Lower leg skin (tissue), 4 donors: ENCODE measurements around the gene CXCL16. TPM values are rescaled to one million over a fixed set of nuclear protein-coding genes. Genes with fewer than 3 reads are reported as not detected.
"Not testable (repeated sequence)": the region's sequence is repeated elsewhere in the genome, so short reads cannot be mapped to it uniquely, and the experiment has no call there.

ENCODE experiments used
- DNase-seq, 2 donors: peaks; one replicate each; pipeline ENCODE4 v3.0.0-alpha.2; 2019; ENCODE audit warnings: low spot score in 2 of 2
- H3K4me3 ChIP-seq: fragments of 200-600 bp; sonication (generic); 2 replicates; pipeline ENCODE4 v1.5.1; 2017; ENCODE audit warnings: mild to moderate bottlenecking, low read depth; ENCODE audit not compliant: poor library complexity, severe bottlenecking
- POLR2A ChIP-seq, 2 donors: fragments of 450-650 bp; IDR thresholded peaks; one replicate each; pipeline ENCODE4 v1.6.1; 2016 to 2017; ENCODE audit warnings: antibody characterized with exemption in 2 of 2, mild to moderate bottlenecking in 1 of 2, moderate library complexity in 1 of 2
- WGBS, 2 donors: methylation state at CpG; one replicate each; pipeline ENCODE4 v1.1.5; 2018; 5-methylcytosine and 5-hydroxymethylcytosine counted together
- intact Hi-C: fragments of 100-400 bp; cut with DNase I; formaldehyde crosslinking; loops from one replicate; pipeline ENCODE4 v1.15.0; 2023; ENCODE audit warnings: low total_unique reads
- total RNA-seq, 4 donors: library from RNA; depleted of rRNA; stranded (reverse); fragments of >200 nt; gene quantifications; one replicate each; pipeline ENCODE4 v1.1.0, GENCODE V29; 2016
- TF ChIP-seq, protein P1 (sequence below), 3 donors: fragments of 450-650 bp; IDR thresholded peaks; one replicate each; pipeline ENCODE4 v1.5.1; 2016; ENCODE audit warnings: antibody characterized with exemption in 3 of 3, mild to moderate bottlenecking in 3 of 3, moderate library complexity in 2 of 3

Gene CXCL16
- total RNA-seq, 4 donors from 2014 or later, result 25.0 to 28.1 (median 25.5) TPM

- no peak overlapping the region for H3K4me3 ChIP-seq
- intact Hi-C loops, result no loop called here
- 74 to 75% methylated on average over 10 of the region's 10 CpGs for WGBS, 2 donors
- no peak for DNase-seq
- TF ChIP-seq POLR2A (IDR thresholded peaks at IDR 0.05), result no peak
Observed at GRCh38 chr17:4719146-4719545, 20.6 kb downstream of the CXCL16 start.

DNA sequence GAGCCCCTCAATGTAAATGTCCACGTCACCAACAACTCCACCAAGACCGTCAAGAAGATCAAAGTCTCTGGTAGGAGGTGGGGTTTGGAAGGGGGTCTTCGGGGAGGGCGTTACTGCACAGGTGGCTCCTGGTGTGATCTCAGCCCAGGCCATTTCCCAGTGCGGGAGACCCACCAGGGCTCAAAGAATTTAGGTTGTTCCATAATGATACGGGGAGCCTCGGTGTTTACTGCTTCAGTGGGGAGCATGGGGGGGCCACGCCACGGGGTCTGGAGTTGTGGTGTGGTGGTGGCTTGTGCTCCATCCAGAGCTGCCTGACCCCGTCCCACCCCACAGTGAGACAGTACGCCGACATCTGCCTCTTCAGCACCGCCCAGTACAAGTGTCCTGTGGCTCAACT lies 21.5 kb downstream of the CXCL16 start:
- intact Hi-C loops, result no loop called here
- TF ChIP-seq POLR2A (IDR thresholded peaks at IDR 0.05), result no peak
- TF ChIP-seq, protein P1, sequence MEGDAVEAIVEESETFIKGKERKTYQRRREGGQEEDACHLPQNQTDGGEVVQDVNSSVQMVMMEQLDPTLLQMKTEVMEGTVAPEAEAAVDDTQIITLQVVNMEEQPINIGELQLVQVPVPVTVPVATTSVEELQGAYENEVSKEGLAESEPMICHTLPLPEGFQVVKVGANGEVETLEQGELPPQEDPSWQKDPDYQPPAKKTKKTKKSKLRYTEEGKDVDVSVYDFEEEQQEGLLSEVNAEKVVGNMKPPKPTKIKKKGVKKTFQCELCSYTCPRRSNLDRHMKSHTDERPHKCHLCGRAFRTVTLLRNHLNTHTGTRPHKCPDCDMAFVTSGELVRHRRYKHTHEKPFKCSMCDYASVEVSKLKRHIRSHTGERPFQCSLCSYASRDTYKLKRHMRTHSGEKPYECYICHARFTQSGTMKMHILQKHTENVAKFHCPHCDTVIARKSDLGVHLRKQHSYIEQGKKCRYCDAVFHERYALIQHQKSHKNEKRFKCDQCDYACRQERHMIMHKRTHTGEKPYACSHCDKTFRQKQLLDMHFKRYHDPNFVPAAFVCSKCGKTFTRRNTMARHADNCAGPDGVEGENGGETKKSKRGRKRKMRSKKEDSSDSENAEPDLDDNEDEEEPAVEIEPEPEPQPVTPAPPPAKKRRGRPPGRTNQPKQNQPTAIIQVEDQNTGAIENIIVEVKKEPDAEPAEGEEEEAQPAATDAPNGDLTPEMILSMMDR (IDR thresholded peaks at IDR 0.05), result no peak
- WGBS, 2 donors, result 93 to 94% methylated on average over 11 to 13 of the region's 13 CpGs
- H3K4me3 ChIP-seq, result no peak overlapping the region
- no peak for DNase-seq

- no peak for DNase-seq
- no peak overlapping the region for H3K4me3 ChIP-seq
- 88 to 90% methylated on average over 17 of the region's 17 CpGs for WGBS, 2 donors
- intact Hi-C loops, result no loop called here
- TF ChIP-seq POLR2A (IDR thresholded peaks at IDR 0.05), result no peak
- TF ChIP-seq, protein P1 (IDR thresholded peaks at IDR 0.05), result no peak
Observed at GRCh38 chr17:4717791-4718190, 21.9 kb downstream of the CXCL16 start.

GRCh38 chr17:4716081-4716480 lies 23.6 kb downstream of the CXCL16 start:
- TF ChIP-seq, protein P1 (IDR thresholded peaks at IDR 0.05), result no peak
- TF ChIP-seq POLR2A (IDR thresholded peaks at IDR 0.05), result no peak

DNA sequence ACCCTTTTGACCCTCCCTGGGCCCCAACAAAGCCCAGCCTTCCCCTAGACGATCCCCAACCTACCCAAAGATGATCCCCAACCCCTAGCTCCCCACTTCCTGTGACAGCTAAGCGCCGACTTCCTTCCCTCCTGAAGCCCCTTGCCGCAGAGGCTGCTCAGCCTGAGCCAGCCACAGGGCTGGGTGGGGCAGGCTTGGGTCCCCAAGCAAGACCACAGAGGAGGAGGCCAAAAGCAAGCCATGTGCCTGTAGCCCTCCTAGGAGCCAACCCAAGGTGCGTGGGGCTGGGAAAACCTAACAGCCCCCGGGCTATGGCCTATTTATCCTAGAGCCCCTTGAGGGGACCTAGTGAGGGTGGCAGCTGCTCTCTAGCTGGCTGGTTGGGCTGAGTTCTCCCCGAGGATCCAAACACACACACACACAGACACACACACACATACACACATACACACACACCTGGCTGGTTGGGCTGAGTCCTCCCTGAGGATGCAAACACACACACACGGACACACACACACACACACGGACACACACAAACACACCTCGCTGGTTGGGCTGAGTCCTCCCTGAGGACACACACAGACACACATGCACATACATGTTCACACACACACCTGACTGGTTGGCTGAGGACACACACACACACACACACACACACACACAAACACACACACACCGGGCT lies 24.5 kb downstream of the CXCL16 start:
- no peak for DNase-seq
- 61 to 63% methylated on average over 10 to 11 of the region's 11 CpGs for WGBS, 2 donors
- intact Hi-C loops, result no loop called here
- TF ChIP-seq, protein P1 (IDR thresholded peaks at IDR 0.05), result no peak
- TF ChIP-seq POLR2A (IDR thresholded peaks at IDR 0.05), result no peak
- H3K4me3 ChIP-seq, result no peak overlapping the region

More at GRCh38 chr17:4716081-4716480, 23.6 kb downstream of the CXCL16 start:
- H3K4me3 ChIP-seq, result no peak overlapping the region
- intact Hi-C loops, result no loop called here
- 96 to 97% methylated on average over 10 of the region's 10 CpGs for WGBS, 2 donors
- DNase-seq, result no peak

DNA sequence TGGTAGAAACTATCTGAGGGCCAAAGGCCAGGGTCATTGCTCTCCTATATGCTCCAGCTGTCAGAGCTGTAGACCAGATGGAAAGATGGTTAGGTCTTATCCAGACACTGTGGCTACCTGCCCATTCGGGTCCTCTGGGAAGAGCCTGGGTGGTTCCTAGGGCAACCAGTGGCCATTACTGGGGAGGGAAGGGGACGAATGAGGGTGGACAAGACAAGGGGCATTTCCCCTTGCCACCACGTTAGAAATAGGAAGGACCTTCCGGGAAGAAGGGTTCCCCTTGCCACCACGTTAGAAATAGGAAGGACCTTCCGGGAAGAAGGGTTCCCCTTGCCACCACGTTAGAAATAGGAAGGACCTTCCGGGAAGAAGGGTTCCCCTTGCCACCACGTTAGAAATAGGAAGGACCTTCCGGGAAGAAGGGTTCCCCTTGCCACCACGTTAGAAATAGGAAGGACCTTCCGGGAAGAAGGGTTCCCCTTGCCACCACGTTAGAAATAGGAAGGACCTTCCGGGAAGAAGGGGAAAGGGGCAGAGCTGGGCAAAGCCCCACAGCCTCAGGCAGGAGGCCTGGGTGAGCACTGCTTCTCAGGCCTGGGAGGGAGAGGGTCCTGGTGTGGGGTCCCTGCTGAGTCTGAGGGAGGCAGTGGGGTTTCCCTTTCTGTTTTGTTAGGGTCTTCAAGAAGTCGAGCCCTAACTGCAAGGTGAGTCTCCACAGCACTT lies 25.2 kb downstream of the CXCL16 start:
- intact Hi-C loops, DNase-seq, H3K4me3 ChIP-seq: not testable (repeated sequence)
- WGBS, 2 donors, result 80 to 81% methylated on average over 12 of the region's 15 CpGs
